HepG2 (cell line): Measurements from ENCODE around the gene VKORC1. TPM values are rescaled to one million over a fixed set of nuclear protein-coding genes. Genes with fewer than 3 reads are reported as not detected.
A peak's percentile ranks its signal among the peaks of the same experiment; 100 is the strongest.

Experiments used
- ARNT ChIP-seq: fragments of 450-650 bp; IDR thresholded peaks from 2 replicates; pipeline ENCODE4 v1.6.1; 2017
- ATF6 ChIP-seq: sonication (generic); formaldehyde crosslinking; conservative IDR thresholded peaks from 2 replicates; pipeline ENCODE4 v1.4.0; 2020; ENCODE audit warnings: missing genetic modification reagents
- NCOA1 ChIP-seq: sonication (generic); formaldehyde crosslinking; IDR thresholded peaks from 2 replicates; pipeline ENCODE4 v1.9.0; 2021; ENCODE audit warnings: missing genetic modification reagents
- NR2F2 ChIP-seq: IDR thresholded peaks from 2 replicates; pipeline ENCODE4 v1.6.1; 2012; ENCODE audit warnings: low read depth, inconsistent platforms, borderline replicate concordance
- SRF ChIP-seq: IDR thresholded peaks from 2 replicates; pipeline ENCODE4 v1.6.1; 2011; ENCODE audit warnings: mild to moderate bottlenecking, low read depth, low read length, moderate library complexity
- TARDBP ChIP-seq: sonication (generic); formaldehyde crosslinking; IDR thresholded peaks from 2 replicates; pipeline ENCODE4 v1.8.0; 2022; ENCODE audit warnings: mild to moderate bottlenecking, missing genetic modification reagents
- TERF1 ChIP-seq: sonication (generic); formaldehyde crosslinking; IDR thresholded peaks from 2 replicates; pipeline ENCODE4 v1.8.0; 2022; ENCODE audit warnings: mild to moderate bottlenecking, missing genetic modification reagents, moderate library complexity
- U2AF2 ChIP-seq: fragments of 200-400 bp; formaldehyde crosslinking; IDR thresholded peaks from 2 replicates; pipeline ENCODE4 v1.6.1; 2017; ENCODE audit warnings: low read depth, mild to moderate bottlenecking, low read length
- ZBTB25 ChIP-seq: IDR thresholded peaks from 2 replicates; pipeline ENCODE4 v1.6.1; 2018; ENCODE audit warnings: missing genetic modification reagents
- ZKSCAN1 ChIP-seq: fragments of 150-350 bp; IDR thresholded peaks from 2 replicates; pipeline ENCODE4 v1.6.1; 2014; ENCODE audit warnings: low read length
- ZNF263 ChIP-seq: sonication (generic); formaldehyde crosslinking; IDR thresholded peaks from 2 replicates; pipeline ENCODE4 v1.4.0; 2020; ENCODE audit warnings: missing genetic modification reagents
- ZNF264 ChIP-seq: sonication (generic); formaldehyde crosslinking; IDR thresholded peaks from 2 replicates; pipeline ENCODE4 v1.4.0; 2020; ENCODE audit warnings: missing genetic modification reagents
- ZNF407 ChIP-seq: sonication (generic); formaldehyde crosslinking; IDR thresholded peaks from one replicate; pipeline ENCODE4 v1.5.1; 2020; ENCODE audit warnings: mild to moderate bottlenecking, missing genetic modification reagents; ENCODE audit errors: not compliant biosample characterization
- ZNF501 ChIP-seq: sonication (generic); formaldehyde crosslinking; IDR thresholded peaks from 2 replicates; pipeline ENCODE4 v1.5.1; 2020; ENCODE audit warnings: mild to moderate bottlenecking, moderate library complexity, missing genetic modification reagents
- ZNF766 ChIP-seq: sonication (generic); formaldehyde crosslinking; IDR thresholded peaks from 2 replicates; pipeline ENCODE4 v1.5.0; 2020; ENCODE audit warnings: missing genetic modification reagents, borderline replicate concordance
- polyA plus RNA-seq, 8 experiments: library from polyadenylated mRNA; depleted of rRNA in 3 of 8; stranded (reverse) in 7 of 8; unstranded in 1 of 8; fragments of >200 nt; fragmentation: Illumina TruSeq in 4 of 8; extraction: Trizol in 4 of 8; gene quantifications; 2 replicates each; pipeline versions ENCODE4 v1.2.1 to v1.2.3, GENCODE V29; 2011 to 2016; ENCODE audit warnings: low read depth in 4 of 8, missing spikeins in 1 of 8, mixed read lengths in 1 of 8; ENCODE audit not compliant: insufficient read depth in 1 of 8
- total RNA-seq, 5 experiments: library from RNA; depleted of rRNA; stranded (reverse); fragments of >200 nt; fragmentation: Illumina TruSeq; extraction: Trizol; gene quantifications; 2 replicates each; pipeline ENCODE4 v1.2.3, GENCODE V29; 2016; ENCODE audit warnings: low read depth in 1 of 5

The VKORC1 gene
- total and polyA plus RNA-seq, 2 of the 13 experiments (the other 11 are each of a cell fraction or from before 2014, with no cell fraction given) = 141 to 615 TPM

- 0 out of 2 replicates have a peak, but pooled peaks have one; percentile 9 for TF ChIP-seq U2AF2
- TF ChIP-seq TARDBP (CRISPR knock-in tag) = peak; percentile 0; the same call in 1 of the 2 replicates
- no peak for TF ChIP-seq ZBTB25 (CRISPR knock-in tag)
- no peak for TF ChIP-seq SRF
- peak; percentile 62; the same call in 1 of the 2 replicates for TF ChIP-seq ZNF264 (CRISPR knock-in tag)
- no peak for TF ChIP-seq ATF6 (CRISPR knock-in tag)
- TF ChIP-seq ZNF501 = peak; percentile 56
- TF ChIP-seq ZNF766 (CRISPR knock-in tag) = no peak
- peak; percentile 64; the same call in 1 of the 2 replicates for TF ChIP-seq ZNF263
- no peak for TF ChIP-seq ARNT
- TF ChIP-seq NR2F2 = no peak
- TF ChIP-seq ZNF407 (CRISPR knock-in tag) = no peak
- no peak; the same call in 1 of the 2 replicates for TF ChIP-seq TERF1 (CRISPR knock-in tag)
- TF ChIP-seq NCOA1 (CRISPR knock-in tag) = 0 out of 2 replicates have a peak, but pooled peaks have one; percentile 6
- no peak for TF ChIP-seq ZKSCAN1
Observed at GRCh38 chr16:31072540-31073141, 22.0 kb downstream of the VKORC1 start (continued).
